Measurements from ENCODE around the gene ZNF862. TPM values are rescaled to one million over a fixed set of nuclear protein-coding genes. Genes with fewer than 3 reads are reported as not detected.

The ZNF862 gene
- polyA plus RNA-seq, 6 donors from 2014 or later: 2.7 to 8.6 (median 4.6) TPM

DNA sequence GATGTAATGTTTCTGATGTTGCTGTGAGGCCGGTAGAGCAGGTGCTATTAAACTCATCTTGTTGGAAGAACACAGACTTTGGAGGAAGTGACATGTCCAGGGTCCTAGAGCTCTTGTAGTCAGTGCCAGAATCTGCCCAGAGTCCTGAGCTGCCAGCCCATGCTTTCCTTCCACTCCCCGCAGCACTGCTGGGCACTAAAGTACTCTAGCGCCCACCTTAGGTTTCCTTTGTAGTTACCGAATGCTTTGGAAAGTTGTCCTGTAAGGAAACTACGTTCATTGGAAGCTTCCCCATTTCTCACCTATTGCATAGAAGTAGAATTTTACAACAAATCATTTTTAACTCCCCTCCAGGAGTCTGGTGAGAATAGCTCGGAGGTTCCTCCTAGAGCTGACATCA lies 11.0 kb downstream of the ZNF862 start:
- Mint-ChIP-seq H3K4me1 (peaks cover 12 to 19% (median 16%) of the 10 kb centered on the region in 3 donors), H3K9me3 (no peaks in the 10 kb centered on the region), H3K36me3 (peaks cover 0 to 16% of the 10 kb centered on the region in 2 donors)

DNA sequence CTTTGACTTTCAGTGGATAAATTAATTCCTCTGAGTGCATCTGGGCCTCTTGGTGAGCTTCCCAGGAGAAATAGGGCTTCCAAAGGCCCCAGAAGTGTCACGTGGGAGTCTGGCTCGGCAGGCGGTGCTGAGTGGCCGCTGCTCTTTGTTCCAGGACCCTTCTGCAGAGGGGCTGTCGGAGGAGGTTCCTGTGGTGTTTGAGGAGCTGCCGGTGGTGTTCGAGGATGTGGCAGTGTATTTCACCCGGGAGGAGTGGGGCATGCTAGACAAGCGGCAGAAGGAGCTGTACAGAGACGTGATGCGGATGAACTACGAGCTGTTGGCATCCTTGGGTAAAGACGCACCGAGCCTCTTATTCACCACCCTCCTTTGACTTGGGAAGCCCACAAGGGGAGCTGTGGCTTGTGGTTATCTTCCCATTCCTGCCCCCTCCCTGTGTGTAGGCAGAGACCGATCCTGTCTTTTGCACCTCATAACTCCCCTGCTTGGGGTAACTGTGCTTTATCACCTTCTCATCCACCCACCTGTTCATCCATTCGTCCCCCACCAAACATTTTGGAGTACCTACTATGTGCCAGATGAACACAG lies 11.9 kb downstream of the ZNF862 start:
- H3K27me3 Mint-ChIP-seq: no peaks in the 10 kb centered on the region
- no peak for DNase-seq
- peaks cover 0 to 16% of the 10 kb centered on the region in 2 donors for H3K36me3 Mint-ChIP-seq
- no peak for ATAC-seq (ENCODE audit: low read depth in 2 of 2)
- H3K9me3 Mint-ChIP-seq: no peaks in the 10 kb centered on the region
- no peak overlapping the region for H3K27ac Mint-ChIP-seq
- H3K4me3 Mint-ChIP-seq: no peak overlapping the region
- H3K4me1 Mint-ChIP-seq: peaks cover 12 to 17% (median 16%) of the 10 kb centered on the region in 3 donors

More for the DNA sequence above, 11.0 kb downstream of the ZNF862 start:
- no peak overlapping the region for H3K4me3 Mint-ChIP-seq
- no peak overlapping the region for H3K27ac Mint-ChIP-seq
- no peak for ATAC-seq (ENCODE audit: low read depth in 2 of 2)
- H3K27me3 Mint-ChIP-seq: no peaks in the 10 kb centered on the region
- DNase-seq: no peak

DNA sequence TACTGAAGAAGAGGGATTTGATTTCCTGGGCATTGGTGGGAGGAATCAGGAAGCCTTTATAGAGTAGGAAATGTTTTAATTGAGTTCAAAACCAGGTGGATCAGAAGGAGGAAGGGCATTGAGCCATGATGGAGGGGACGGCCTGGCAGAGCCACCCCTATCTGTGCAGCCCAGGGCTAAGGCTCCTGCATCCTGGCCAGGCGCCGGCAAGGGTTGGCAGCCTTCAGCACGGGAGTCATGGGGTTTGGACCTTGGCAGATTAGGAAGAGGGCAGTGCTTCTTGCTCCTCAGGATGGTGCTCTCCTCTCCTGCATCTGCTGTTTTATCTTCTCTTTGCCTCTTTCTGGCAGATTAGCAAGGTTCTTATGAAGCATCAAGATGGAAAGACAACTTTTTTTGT lies 12.5 kb downstream of the ZNF862 start:
- Mint-ChIP-seq H3K4me3 (peak overlapping the region in 1 of 8 donors; percentile 70), H3K4me1 (peaks cover 12 to 16% (median 14%) of the 10 kb centered on the region in 3 donors), H3K27ac (no peak overlapping the region), H3K36me3 (peaks cover 0 to 16% of the 10 kb centered on the region in 2 donors), H3K9me3 (no peaks in the 10 kb centered on the region), H3K27me3 (no peaks in the 10 kb centered on the region)
- DNase-seq (no peak), ATAC-seq (ENCODE audit: low read depth in 2 of 2) (no peak)

DNA sequence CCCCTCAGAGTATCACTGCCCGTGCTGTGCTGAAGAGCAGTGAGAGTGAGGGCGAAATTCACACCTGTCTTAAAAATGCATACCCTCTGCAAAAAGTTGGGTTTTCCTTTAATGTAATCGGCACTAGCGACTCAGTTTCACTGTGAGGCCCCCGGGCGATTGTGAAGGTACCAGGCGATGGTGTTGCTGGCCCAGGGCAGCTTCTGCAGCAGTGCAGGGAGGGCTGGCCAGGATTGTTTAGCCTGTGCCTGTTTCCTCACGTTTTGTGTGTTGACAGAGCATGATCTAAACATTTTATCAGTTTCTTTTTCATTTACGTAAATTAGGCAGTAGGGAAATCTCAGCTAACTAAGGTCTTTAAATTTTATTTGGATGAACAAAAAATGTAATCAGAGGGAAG lies 13.3 kb downstream of the ZNF862 start:
- Mint-ChIP-seq H3K4me1 (peaks cover 10 to 12% (median 11%) of the 10 kb centered on the region in 3 donors), H3K36me3 (peaks cover 0 to 12% of the 10 kb centered on the region in 2 donors)
- no peak for ATAC-seq (ENCODE audit: low read depth in 2 of 2)

DNA sequence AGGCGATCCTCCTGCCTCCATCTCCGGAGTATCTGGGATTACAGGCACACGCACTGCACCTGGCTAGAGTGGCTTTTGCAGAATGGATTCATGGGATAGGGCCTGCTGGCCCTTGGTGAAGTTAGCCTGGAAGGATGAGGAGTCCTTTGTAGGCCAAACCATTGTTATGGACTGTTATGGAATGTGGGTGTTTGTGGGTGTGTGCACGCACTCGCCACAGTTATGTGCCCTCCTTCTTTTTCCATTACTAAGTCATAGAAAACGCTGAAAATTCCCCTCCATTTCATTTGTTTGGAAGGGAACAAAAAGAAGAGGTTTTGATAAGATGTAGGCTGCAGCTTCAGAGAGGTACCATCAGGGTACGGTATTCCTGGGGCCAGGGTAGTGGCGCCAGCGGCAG lies 15.0 kb downstream of the ZNF862 start:
- peak overlapping the region in 1 of 6 donors; percentile 57 for H3K27ac Mint-ChIP-seq
- ATAC-seq (ENCODE audit: low read depth in 2 of 2): no peak
- H3K4me3 Mint-ChIP-seq: peak overlapping the region in 1 of 8 donors; percentile 16
- H3K9me3 Mint-ChIP-seq: no peaks in the 10 kb centered on the region
- peaks cover 0 to 7% (median 0%) of the 10 kb centered on the region in 3 donors for H3K4me1 Mint-ChIP-seq
- peaks cover 0 to 15% of the 10 kb centered on the region in 2 donors for H3K36me3 Mint-ChIP-seq
- no peaks in the 10 kb centered on the region for H3K27me3 Mint-ChIP-seq
- no peak for DNase-seq

More for the DNA sequence above, 13.3 kb downstream of the ZNF862 start:
- no peak overlapping the region for H3K27ac Mint-ChIP-seq
- H3K9me3 Mint-ChIP-seq: no peaks in the 10 kb centered on the region
- no peak overlapping the region for H3K4me3 Mint-ChIP-seq
- H3K27me3 Mint-ChIP-seq: no peaks in the 10 kb centered on the region
- DNase-seq: no peak

DNA sequence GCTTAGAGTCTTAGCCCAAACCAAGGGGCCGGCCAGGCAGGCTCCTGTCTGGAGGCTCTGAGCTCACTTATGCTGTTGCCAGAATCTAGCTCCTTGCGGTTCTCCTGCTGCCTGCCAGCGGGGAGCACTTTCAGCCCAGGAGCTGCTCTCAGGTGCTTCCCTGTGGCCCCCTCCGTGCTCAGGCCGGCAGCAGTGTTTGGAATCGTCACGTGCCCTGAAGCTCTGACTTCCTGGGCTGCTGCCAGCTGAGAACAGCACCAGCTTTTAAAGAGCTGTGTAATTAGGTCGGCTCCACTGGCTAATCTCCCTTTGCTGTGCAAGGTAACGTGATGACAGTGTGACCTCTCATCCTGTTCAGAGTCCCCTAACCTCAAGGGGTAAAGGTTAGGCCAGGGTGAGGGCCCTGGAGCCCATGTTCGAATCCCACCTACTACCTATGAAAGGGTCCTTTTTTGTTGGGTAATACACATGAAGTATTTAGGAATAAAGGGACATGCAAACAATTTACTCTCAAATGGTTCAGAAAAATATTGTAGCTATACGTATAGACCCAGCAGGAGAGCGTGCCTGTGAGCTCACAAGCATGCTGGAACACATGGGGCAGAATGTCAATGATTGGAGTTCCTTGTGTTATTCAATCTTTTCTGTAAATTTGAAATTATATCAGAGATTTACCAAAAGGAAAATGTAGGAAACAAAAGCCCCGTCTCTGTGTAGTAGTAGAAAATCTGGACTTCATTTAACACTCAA lies 16.6 kb downstream of the ZNF862 start:
- Mint-ChIP-seq H3K4me1 (peaks cover 0 to 7% (median 0%) of the 10 kb centered on the region in 3 donors), H3K36me3 (peaks cover 1 to 17% of the 10 kb centered on the region in 2 donors), H3K27me3 (no peaks in the 10 kb centered on the region), H3K4me3 (no peak overlapping the region), H3K9me3 (no peaks in the 10 kb centered on the region), H3K27ac (no peak overlapping the region)
- DNase-seq (no peak), ATAC-seq (ENCODE audit: low read depth in 2 of 2) (no peak)

DNA sequence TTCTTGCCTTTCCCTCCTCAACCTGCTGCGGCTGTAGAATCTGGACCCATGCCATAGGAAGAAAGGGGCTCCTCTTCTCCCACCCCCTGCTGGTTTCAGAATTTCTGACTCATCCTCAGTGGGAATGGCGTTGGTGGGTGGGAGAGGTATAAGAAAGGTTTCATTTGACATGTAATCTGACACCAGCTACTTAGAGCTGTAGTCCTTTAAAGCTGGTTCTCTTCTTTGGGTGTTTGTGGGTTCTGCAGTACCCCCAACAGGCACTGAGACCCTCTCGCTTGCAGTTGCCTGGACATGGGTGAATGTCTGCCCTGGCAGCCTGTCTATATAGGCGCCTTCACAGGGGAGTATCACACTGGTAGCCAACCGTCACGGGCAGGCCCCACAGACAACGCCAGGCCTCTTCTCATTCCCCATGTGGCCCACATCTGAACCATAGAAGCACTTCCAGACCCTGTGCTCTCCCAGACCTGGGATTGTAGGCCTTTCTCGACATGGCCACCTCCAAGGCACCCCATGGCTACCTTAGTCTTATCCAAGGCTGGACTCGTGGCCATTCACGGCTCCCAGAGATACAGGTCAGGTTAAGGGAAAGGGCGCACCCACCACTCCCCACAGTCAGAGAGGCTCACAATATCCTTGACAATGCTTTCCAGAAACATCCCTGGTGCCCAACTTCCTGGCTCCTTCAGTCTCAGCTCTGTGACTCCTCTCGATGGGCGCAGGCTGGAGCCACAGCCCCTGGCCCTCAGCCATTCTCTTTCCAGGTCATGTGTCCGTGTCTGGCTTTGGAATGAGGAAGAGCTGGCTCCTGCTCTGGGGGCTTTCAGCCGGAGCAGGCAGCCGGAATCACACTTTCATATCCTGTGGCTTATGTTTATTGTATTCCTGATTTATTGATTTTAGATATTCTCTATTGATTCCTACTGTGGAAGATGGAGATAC lies 17.5 kb downstream of the ZNF862 start:
- Mint-ChIP-seq H3K4me1 (peaks cover 0 to 7% (median 0%) of the 10 kb centered on the region in 3 donors), H3K27ac (no peak overlapping the region), H3K27me3 (no peaks in the 10 kb centered on the region), H3K4me3 (no peak overlapping the region), H3K9me3 (no peaks in the 10 kb centered on the region), H3K36me3 (peaks cover 10 to 25% of the 10 kb centered on the region in 2 donors)
- ATAC-seq (ENCODE audit: low read depth in 2 of 2) (no peak), DNase-seq (no peak)

DNA sequence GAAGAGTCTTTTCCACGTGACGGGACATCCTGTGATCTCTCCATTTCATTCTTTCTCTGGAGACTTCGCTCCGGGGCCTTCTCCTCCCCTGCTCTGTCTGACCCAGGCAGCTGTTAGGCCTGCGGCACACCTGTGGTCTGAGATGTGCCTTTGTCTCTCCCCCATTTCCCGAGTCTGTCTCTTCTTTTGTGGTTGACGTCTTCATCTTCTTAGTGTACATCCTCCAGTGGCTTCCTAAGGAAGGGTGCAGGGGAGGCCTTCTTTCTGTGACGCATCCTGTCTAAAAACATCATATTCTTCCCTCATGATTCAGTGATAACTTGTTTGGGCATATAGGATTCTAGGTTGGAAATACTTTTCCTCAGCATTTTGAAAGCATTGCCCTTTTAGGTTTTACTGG lies 18.4 kb downstream of the ZNF862 start:
- Mint-ChIP-seq H3K4me3 (no peak overlapping the region), H3K4me1 (peaks cover 0 to 7% (median 0%) of the 10 kb centered on the region in 3 donors), H3K9me3 (no peaks in the 10 kb centered on the region), H3K27me3 (no peaks in the 10 kb centered on the region), H3K36me3 (peaks cover 11 to 27% of the 10 kb centered on the region in 2 donors), H3K27ac (no peak overlapping the region)
- DNase-seq: no peak
- no peak for ATAC-seq (ENCODE audit: low read depth in 2 of 2)

DNA sequence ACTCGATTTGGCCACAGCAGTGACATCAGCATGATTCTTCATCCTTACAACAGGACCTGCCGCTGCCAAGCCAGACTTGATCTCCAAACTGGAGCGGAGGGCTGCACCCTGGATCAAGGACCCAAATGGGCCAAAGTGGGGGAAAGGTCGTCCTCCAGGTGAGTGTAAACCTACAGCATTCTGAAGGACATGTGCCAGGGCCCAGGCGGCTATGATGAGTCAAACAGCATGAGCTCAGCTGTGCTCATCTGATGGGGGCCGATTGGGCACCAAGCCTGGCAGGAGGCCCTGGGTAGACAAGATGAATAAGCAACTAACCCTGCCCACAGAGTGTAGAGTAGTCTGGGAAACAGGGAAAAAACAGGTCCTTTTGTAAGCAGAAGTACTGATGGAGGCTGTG lies 21.2 kb downstream of the ZNF862 start:
- Mint-ChIP-seq H3K4me1 (peaks cover 0 to 7% (median 0%) of the 10 kb centered on the region in 3 donors), H3K36me3 (peaks cover 18 to 20% of the 10 kb centered on the region in 2 donors), H3K27ac (no peak overlapping the region), H3K4me3 (no peak overlapping the region), H3K27me3 (no peaks in the 10 kb centered on the region), H3K9me3 (no peaks in the 10 kb centered on the region)
- no peak for DNase-seq
- ATAC-seq (ENCODE audit: low read depth in 2 of 2): no peak

DNA sequence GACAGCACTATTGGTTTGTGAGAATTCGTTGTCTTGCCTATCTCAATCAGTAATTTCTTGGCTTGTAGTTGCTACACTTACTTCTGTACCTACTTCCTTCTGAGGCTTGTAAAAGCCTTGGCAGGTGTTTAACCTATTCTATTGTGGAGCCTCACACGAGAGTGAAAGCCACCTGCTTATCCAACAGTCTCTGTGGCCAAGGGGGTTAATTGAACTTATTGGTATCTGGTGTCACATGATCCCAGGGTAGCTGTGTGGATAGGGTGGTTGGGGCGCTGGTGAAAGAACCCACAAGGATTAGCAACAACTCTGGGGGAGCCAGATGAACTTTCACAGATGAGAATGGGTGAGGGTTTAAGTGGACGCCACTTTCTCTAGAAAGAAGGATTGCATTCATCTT lies 21.7 kb downstream of the ZNF862 start:
- no peak for DNase-seq

DNA sequence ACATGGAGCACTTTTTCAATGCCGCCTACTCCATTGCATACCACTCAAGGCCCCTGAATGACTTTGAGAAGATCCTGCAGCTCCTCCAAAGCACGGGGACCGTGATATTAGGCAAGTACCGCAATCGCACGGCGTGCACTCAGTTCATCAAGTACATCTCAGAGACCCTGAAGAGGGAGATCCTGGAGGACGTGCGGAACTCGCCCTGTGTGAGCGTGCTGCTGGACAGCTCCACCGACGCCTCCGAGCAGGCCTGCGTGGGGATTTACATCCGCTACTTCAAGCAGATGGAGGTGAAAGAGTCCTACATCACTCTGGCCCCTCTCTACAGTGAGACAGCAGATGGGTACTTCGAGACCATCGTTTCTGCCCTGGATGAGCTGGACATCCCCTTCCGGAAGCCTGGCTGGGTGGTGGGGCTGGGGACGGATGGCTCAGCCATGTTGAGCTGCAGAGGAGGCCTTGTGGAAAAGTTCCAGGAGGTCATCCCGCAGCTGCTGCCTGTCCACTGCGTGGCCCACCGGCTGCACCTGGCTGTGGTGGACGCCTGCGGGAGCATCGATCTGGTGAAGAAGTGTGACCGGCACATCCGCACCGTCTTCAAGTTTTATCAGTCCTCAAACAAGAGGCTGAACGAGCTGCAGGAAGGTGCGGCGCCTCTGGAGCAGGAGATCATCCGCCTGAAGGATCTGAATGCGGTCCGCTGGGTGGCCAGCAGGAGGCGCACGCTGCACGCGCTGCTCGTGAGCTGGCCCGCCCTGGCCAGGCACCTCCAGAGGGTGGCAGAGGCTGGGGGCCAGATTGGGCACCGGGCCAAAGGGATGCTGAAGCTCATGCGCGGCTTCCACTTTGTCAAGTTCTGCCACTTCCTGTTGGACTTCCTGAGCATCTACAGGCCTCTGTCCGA lies 22.9 kb downstream of the ZNF862 start:
- H3K27me3 Mint-ChIP-seq: no peaks in the 10 kb centered on the region
- H3K9me3 Mint-ChIP-seq: no peaks in the 10 kb centered on the region
- H3K36me3 Mint-ChIP-seq: peaks cover 18 to 20% of the 10 kb centered on the region in 2 donors
- H3K27ac Mint-ChIP-seq: no peak overlapping the region
- peaks cover 0 to 12% (median 7%) of the 10 kb centered on the region in 3 donors for H3K4me1 Mint-ChIP-seq
- no peak for DNase-seq
- no peak for ATAC-seq (ENCODE audit: low read depth in 2 of 2)
- H3K4me3 Mint-ChIP-seq: no peak overlapping the region

More for the DNA sequence above, 21.7 kb downstream of the ZNF862 start:
- Mint-ChIP-seq H3K4me1 (peaks cover 0 to 7% (median under 1%) of the 10 kb centered on the region in 3 donors), H3K36me3 (peaks cover 18 to 20% of the 10 kb centered on the region in 2 donors), H3K9me3 (no peaks in the 10 kb centered on the region), H3K4me3 (no peak overlapping the region), H3K27ac (no peak overlapping the region), H3K27me3 (no peaks in the 10 kb centered on the region)
- no peak for ATAC-seq (ENCODE audit: low read depth in 2 of 2)

DNA sequence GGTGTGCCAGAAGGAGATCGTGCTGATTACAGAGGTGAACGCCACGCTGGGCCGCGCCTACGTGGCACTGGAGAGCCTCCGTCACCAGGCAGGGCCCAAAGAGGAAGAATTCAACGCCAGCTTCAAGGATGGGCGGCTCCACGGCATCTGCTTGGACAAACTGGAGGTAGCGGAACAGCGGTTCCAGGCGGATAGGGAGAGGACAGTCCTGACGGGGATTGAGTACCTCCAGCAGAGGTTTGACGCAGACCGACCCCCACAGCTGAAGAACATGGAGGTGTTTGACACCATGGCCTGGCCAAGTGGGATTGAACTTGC lies 23.5 kb downstream of the ZNF862 start:
- Mint-ChIP-seq H3K27ac (peak overlapping the region in 1 of 6 donors; percentile 47), H3K36me3 (peaks cover 14 to 18% of the 10 kb centered on the region in 2 donors), H3K27me3 (no peaks in the 10 kb centered on the region), H3K4me3 (peak overlapping the region in 1 of 8 donors; percentile 9), H3K9me3 (no peaks in the 10 kb centered on the region), H3K4me1 (peaks cover under 1 to 16% (median 1%) of the 10 kb centered on the region in 3 donors)
- ATAC-seq (ENCODE audit: low read depth in 2 of 2) (no peak), DNase-seq (no peak)
